HG03060 (cell line): ENCODE results near the gene DNAJC11.
"Not testable (repeated sequence)": the region's sequence is repeated elsewhere in the genome, so short reads cannot be mapped to it uniquely, and the experiment has no call there.

ENCODE experiments used
- ATAC-seq: cut with Tn5 transposase; IDR thresholded peaks from one replicate; pipeline ENCODE4 v1.9.1; 2021; ENCODE audit warnings: low read depth, moderate number of reproducible peaks; ENCODE audit not compliant: unreplicated experiment

DNAJC11 gene

GRCh38 chr1:6700853-6701436 lies 671 bp downstream of the DNAJC11 start:
- no peak for ATAC-seq

GRCh38 chr1:6699915-6700314 lies 1.7 kb downstream of the DNAJC11 start:
- ATAC-seq = not testable (repeated sequence)

- no peak for ATAC-seq
These were observed 5.7 kb downstream of the DNAJC11 start for GRCh38 chr1:6695868-6696267.

- no peak for ATAC-seq
These were observed 7.4 kb downstream of the DNAJC11 start for GRCh38 chr1:6694121-6694713.

- no peak for ATAC-seq
These were observed 8.7 kb downstream of the DNAJC11 start for GRCh38 chr1:6692956-6693355.

GRCh38 chr1:6691507-6691906 lies 10.1 kb downstream of the DNAJC11 start:
- ATAC-seq = no peak

GRCh38 chr1:6690186-6690585 lies 11.4 kb downstream of the DNAJC11 start:
- ATAC-seq = no peak

- ATAC-seq = no peak
These were observed 12.9 kb downstream of the DNAJC11 start for GRCh38 chr1:6688757-6689156.

- ATAC-seq = no peak
These were observed 13.6 kb downstream of the DNAJC11 start for GRCh38 chr1:6688001-6688400.

- ATAC-seq = no peak
These were observed 15.3 kb downstream of the DNAJC11 start for GRCh38 chr1:6686294-6686693.

- no peak for ATAC-seq
These were observed 16.2 kb downstream of the DNAJC11 start for GRCh38 chr1:6685381-6685780.

- ATAC-seq = no peak
These were observed 18.2 kb downstream of the DNAJC11 start for GRCh38 chr1:6683434-6683833.

GRCh38 chr1:6675941-6676340 lies 25.7 kb downstream of the DNAJC11 start:
- no peak for ATAC-seq

GRCh38 chr1:6674771-6675170 lies 26.8 kb downstream of the DNAJC11 start:
- ATAC-seq = no peak

- ATAC-seq = no peak
These were observed 27.7 kb downstream of the DNAJC11 start for GRCh38 chr1:6673816-6674398.

GRCh38 chr1:6672558-6672957 lies 29.1 kb downstream of the DNAJC11 start:
- ATAC-seq = no peak

GRCh38 chr1:6668503-6668902 lies 33.1 kb downstream of the DNAJC11 start:
- ATAC-seq = no peak

GRCh38 chr1:6667139-6667538 lies 34.5 kb downstream of the DNAJC11 start:
- ATAC-seq = no peak

GRCh38 chr1:6666696-6667095 lies 34.9 kb downstream of the DNAJC11 start:
- ATAC-seq = no peak

GRCh38 chr1:6662468-6662867 lies 39.1 kb downstream of the DNAJC11 start:
- ATAC-seq = not testable (repeated sequence)

GRCh38 chr1:6660415-6661049 lies 41.1 kb downstream of the DNAJC11 start:
- ATAC-seq = no peak
